UCSD-AML1 (cell line): ENCODE results near the gene ZNF710.

ENCODE experiments used
- DNase-seq: peaks from one replicate; lab custom pipeline; 2025; ENCODE audit not compliant: unreplicated experiment; lab: John Stamatoyannopoulos, UW

ZNF710 gene

DNA sequence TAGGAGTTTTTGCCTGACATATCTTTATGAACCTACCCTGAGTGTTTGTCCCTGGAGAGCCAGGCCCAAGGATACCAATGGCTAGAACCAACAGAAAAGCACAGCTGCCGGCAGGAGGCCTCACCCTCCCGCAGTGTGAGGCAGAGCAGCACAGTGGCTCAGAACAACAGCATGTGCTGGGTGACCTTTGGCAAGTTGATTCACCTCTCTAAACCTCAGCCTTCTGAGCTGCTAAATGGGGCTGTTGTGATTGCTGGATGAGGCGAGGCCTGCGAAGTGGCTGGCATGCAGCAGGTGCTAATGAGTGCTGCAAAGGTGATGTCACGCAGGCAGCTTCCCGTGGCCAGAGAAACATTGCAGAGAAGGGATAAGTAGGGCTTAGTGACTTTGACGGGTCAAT is 77.8 kb downstream of the ZNF710 start:
- DNase-seq = no peak

DNA sequence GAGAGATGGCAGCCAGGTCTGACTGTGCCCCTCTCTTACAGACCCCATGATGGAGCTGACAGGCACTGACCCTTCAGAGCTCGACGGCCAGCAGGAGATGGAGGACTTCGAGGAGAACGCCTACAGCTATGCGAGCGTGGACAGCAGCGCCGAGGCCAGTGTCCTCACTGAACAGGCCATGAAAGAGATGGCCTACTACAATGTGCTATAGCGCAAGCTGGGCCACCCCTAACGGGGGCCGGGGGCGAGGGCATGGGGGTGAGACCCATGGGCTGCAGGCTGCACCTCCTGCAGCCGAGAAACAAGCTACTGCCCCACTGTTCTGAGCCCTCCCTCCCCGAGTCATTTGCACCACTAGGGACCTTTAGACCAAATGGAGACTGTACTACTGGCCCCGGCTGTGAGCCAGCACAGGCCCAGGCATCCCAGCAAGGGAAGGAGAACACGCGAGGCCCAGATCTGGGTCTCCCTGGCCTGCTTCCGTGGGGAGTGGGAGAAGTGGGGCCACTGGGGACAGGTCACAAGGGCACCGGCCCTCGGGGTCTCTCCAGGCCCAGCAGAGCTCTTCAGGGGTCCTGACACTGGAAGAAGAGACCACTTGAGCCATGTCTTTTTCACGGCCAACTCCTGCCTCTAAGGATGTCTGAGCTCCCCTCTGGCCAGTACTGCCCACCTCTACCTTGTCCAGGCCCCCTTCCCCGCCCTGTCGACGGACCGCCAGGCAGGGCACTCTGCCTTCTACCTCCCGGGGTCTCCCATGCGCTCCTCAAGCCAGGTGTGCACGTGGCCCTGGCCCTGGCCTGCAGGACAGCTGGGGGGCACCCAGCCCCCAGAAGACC is 78.7 kb downstream of the ZNF710 start:
- no peak for DNase-seq

DNA sequence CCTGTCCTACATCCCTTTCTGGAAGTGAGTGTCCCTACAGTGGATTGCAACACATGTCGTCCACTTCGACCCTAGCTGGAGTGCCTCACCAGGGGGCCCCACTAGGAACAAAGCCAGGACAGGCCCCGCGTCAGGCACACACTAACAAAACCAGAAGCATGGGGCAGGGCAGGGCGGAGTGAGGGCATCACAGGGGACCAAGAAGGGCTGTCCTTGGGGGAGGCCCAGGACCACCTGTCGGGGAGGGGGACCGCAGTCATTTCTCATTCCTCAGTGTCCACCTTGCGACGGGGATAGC is 79.3 kb downstream of the ZNF710 start:
- no peak for DNase-seq

GRCh38 chr15:90080818-90081393 is 79.8 kb downstream of the ZNF710 start:
- no peak for DNase-seq

- DNase-seq = peak; percentile 68
Measured at GRCh38 chr15:90082140-90082715, 81.1 kb downstream of the ZNF710 start.

GRCh38 chr15:90083419-90083818 is 82.3 kb downstream of the ZNF710 start:
- no peak for DNase-seq

GRCh38 chr15:90083954-90084607 is 83.0 kb downstream of the ZNF710 start:
- no peak for DNase-seq

- no peak for DNase-seq
Measured at GRCh38 chr15:90084876-90085423, 83.8 kb downstream of the ZNF710 start.

DNA sequence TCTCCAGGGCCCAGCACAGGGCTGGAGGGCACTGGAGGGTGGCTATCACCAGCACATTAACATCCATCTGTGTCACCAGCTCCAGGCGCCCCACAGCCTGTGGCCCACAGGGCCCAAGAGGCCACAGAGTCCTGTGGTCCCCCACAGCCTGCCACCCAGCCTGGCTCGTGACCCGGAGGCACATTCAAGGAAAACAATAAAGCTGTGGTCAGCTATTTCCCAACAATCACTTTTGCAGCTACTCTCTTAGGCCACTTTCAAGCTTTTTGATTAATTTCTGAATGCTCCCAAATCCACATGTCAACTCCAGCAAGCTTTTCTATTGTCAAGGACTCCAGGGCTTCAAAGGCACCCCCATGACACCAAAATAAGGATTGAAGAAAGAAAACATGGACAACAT is 84.4 kb downstream of the ZNF710 start:
- no peak for DNase-seq

DNA sequence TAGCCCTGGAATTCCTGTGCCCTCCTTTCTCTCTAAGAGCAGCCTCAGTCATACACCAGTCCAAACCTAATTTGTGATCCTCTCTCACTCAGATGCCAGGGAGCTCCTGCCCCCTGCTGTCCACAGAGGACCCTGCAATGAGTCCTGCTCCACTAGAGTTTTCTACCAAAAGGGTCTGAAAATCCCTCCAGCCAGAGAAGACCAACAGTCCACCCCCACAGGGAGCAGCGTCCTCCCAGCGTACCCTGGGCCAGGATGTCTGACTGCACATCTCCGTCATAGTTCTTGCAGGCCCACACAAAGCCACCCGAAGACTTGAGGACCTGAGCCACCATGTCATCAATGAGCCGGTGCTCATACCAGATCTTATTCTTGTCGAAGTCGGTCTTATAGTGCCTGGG is 85.7 kb downstream of the ZNF710 start:
- peak; percentile 65 for DNase-seq

GRCh38 chr15:90087454-90088154 is 86.5 kb downstream of the ZNF710 start:
- peak; percentile 29 for DNase-seq

GRCh38 chr15:90090226-90090848 is 89.2 kb downstream of the ZNF710 start:
- DNase-seq = no peak

DNA sequence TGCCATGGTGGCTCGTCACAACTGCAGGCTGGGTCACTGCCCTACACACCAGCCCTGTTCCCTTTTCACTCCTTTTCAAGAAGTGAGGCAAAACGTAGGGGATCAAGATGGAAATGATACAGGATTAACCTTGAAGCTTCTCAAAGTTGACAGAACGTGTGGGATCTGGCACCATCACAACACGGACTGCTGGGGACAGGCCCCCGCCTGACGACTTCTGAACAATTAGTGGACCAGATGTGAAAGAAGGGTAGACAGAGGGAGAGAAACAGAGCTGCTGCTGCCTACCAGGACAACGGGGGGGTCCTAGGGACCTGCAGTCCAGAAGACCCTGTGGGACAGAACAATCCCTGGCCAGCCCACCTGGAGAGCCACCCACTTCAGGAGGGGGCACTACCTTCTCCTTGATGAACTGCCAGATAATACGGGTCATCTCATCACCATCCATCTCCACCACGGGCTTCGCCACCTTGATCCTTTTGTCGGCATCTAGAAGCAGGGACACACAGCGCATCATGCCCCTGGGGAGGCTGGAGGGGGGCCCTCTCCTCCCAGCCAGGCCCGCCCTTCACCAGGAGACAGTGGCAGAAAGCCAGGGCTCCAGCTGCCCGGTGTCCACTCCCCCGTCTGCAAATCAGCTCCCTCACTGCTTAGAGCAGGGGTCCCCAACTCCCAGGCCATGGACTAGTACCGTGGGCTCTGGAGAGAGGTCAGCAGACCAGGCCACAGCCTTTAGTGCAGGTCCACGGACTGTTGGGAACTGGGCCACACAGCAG is 90.2 kb downstream of the ZNF710 start:
- DNase-seq = no peak

DNA sequence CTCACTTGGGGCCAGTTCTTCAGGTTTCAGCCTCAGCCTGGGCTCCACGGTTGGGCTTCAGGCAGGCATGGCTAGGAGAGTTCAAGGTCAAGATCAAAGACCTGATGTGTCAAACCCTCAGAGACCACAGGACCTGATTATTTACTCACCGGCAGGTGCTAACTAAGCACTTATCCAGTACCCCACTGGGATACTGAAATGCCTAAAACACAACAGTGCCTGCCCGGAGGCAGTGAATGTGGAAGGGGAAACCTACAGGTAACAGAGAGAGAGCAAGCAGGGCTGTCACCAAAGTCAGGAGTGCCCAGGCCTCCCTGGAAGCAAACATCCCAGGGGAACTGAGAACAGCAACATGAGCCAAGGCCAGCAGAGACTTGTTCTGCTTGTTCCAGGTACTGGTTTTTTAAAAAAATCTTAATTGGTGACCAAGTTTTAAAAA is 94.4 kb downstream of the ZNF710 start:
- DNase-seq = no peak

GRCh38 chr15:90097475-90097874 is 96.4 kb downstream of the ZNF710 start:
- DNase-seq = no peak

GRCh38 chr15:90099072-90099867 is 98.1 kb downstream of the ZNF710 start:
- DNase-seq = no peak

DNA sequence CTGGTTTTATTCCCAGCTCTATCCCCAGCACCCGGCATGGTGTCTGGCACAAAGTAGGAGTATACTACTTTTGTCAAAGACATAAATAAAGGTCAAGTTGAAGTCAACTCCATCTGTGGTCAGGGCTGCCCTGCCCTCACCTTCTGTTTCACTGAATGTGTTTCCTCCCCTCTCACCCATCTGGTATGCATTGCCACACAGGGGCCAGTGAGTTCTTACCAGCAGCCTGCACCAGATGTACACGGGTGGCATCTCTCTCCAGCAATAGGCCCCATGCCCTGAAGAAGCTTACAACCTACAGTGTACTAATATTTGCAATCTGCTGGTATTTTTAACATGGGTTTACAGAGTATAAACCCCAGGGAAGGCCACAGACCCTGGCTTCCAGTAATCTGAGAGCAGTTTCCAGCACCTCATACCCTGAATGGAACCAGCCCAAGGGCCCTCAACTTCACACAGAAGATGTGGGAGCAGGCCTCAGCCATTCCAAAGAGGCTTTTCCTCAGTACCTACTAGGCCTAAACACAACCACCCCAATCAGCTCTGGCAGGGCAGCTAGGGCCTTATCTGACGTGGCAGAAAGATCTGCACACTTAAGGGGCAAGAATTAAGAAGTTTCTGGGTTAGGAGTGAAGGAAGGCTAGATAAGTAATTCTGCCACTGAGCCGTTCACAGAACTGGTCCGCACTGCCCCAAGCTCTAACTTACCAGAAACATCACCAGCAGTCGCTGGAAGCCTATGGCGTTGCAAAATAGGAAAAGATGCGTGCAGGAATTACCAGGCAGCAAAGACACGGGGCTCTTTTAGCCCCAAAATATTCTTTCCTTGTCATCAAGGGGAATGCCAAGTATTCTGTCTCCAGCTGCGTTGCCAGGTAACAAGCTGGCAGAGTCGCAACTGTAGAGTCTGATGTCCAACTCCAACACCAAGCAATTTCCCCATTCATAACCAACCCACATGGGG is 99.0 kb downstream of the ZNF710 start:
- peak; percentile 28 for DNase-seq
